Measurements from ENCODE around the gene TERF2IP.

DNA sequence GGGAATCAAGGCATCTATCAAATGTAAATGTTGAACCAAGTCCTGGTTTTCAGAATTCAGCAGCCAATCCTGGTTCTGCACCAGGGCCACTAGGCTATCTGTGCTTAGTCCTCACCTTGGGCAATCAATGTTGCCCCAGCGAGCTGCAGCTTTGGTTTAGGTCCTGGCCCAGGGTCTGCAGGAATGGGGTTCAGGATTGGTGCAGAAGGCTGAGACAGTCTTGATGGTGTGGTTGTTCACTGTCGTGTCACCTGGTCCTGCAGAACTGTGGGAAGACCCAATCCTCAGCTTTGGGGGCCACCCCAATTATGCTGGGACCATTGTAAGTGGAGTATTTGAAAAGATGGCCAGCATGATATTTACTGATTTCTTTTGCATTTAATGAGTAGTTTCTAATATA, 10.6 kb downstream of the TERF2IP start:
- TF ChIP-seq, protein P1, sequence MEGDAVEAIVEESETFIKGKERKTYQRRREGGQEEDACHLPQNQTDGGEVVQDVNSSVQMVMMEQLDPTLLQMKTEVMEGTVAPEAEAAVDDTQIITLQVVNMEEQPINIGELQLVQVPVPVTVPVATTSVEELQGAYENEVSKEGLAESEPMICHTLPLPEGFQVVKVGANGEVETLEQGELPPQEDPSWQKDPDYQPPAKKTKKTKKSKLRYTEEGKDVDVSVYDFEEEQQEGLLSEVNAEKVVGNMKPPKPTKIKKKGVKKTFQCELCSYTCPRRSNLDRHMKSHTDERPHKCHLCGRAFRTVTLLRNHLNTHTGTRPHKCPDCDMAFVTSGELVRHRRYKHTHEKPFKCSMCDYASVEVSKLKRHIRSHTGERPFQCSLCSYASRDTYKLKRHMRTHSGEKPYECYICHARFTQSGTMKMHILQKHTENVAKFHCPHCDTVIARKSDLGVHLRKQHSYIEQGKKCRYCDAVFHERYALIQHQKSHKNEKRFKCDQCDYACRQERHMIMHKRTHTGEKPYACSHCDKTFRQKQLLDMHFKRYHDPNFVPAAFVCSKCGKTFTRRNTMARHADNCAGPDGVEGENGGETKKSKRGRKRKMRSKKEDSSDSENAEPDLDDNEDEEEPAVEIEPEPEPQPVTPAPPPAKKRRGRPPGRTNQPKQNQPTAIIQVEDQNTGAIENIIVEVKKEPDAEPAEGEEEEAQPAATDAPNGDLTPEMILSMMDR (conservative IDR thresholded peaks at IDR 0.05; ENCODE audit: low read length): no peak
- TF ChIP-seq EZH2phosphoT487 (IDR thresholded peaks at IDR 0.05; ENCODE audit: borderline replicate concordance): no peak
